ENCODE results near the gene GHRHR.

The GHRHR gene

DNA sequence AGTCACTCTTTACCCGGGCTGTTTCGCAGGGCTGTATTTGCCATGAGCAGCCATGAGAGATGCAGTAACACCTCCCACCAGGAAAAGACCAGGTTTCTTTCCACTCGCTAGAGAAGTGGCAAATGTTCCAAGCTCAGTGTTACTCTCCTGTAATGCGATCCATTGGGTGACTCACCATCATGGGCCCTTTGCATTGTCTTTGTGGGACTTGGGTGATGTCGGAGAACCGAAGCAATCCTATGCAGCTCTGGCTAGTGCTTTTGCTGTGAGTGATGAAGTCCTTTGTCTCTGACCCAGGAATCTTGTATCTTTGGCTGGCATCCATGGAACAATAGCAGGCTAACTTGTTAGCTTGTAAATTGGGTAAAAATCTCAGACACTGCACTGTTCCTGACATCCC is 40.0 kb downstream of the GHRHR start:
- no peak for DNase-seq (ENCODE audit: low read depth in 2 of 2)

DNA sequence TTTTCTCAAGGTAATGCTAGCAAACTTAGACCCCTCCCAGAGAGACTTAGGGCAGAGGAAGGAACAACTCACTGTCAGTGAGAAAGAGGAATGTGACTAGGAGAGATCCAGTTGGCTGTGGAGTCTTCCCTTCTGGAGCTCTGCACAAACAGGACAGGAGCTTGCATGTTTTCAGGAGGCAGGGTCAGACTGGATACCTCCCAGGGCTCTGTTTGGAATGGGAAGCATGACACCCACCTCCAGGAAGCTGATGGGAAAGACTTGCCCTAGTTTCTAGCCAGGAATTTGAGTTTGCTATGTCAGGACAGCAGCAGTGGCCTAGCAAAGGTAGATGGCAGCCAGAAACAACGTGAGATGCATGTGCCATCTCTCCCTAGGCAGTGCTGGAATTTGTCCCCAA is 40.6 kb downstream of the GHRHR start:
- DNase-seq (ENCODE audit: low read depth in 2 of 2) = no peak

DNA sequence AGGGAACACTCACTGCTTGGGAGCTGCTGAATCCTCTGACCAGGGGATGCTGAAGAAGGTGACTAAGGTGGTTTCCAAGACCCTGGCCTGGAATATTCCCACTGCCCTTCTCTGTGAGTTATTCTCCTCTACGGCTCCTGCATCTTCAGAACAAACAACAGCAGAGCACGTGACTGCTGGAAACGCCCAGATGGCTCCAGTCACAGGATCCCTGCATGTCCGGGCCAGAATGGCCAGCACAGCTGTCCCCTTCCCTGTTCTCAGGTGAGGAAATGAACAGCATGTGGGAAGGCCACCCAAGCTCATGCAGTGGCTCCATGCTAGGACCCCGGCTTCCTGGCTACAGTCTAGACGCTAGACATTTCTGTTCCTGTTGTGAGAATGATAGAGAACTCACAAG is 43.1 kb downstream of the GHRHR start:
- no peak for DNase-seq (ENCODE audit: low read depth in 2 of 2)

DNA sequence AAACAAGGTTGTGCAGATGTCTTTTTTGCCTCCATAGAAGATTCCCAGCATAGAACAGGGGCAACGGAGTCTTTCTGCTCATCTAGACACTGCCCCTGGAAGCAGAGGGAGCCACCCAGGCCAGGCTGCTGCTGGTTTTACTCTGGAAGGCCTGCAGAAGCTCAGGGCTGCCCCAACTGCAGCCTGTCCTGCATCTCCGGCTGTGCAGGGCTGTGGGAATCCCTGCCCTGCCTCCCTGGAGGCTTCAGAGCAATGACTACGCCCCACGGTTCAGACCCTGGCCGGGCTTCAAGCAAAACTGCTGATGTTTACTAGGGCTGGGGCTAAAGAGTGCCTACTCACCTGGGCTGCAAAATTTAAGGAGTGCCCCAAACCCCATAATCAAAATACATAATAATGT is 43.9 kb downstream of the GHRHR start:
- DNase-seq (ENCODE audit: low read depth in 2 of 2) = no peak

DNA sequence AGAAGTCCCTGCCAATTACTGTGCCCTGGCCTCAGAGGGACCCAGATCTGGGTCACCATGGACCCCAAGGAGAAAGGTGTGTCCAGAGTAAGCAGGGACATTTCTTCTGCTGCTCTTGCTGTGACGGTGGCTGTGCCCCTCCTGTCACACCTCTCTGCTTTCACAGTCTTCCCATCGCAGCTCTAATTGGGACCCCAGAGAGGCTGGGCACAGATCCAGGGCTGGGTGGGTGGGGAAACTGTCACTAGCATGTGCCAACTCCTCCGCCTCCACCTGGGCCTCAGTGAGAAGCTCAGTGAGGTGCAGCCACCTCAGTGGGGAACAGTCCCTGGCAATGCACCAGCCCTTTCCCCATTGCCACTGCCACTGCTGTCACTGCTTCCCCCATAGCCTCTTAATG is 51.1 kb downstream of the GHRHR start:
- no peak for DNase-seq (ENCODE audit: low read depth in 2 of 2)

DNA sequence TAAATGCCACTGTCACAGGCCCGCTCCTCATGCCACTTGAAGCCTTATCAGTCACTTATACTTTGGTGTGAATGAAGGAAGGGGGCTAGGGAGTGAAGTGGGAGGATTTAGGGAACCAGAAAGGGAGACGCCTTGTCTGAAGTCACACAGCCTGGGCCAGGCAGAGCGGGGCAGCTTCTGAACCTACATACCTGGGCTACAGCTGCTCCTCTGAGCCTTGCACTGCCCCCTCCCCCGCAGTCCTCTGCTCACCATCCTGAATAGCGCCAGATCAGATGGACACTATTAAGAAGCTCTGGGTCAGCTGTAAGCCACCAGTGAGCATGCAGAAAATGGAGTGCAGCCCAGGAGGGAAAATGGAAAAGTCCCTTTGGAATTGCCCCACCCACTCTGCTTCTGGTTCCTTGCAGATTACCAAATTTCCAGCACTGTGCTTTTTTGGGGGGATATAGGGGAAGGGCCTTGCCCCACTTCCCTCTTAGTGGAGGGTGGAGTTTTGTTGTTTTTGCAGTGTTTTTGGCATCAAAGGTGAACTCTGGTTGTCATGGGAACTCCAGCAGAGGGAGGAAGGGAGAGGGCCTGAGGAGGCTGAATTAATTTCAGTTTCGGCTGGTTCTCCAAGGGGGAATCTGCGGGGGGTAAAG is 53.4 kb downstream of the GHRHR start:
- DNase-seq (ENCODE audit: low read depth in 2 of 2) = no peak

DNA sequence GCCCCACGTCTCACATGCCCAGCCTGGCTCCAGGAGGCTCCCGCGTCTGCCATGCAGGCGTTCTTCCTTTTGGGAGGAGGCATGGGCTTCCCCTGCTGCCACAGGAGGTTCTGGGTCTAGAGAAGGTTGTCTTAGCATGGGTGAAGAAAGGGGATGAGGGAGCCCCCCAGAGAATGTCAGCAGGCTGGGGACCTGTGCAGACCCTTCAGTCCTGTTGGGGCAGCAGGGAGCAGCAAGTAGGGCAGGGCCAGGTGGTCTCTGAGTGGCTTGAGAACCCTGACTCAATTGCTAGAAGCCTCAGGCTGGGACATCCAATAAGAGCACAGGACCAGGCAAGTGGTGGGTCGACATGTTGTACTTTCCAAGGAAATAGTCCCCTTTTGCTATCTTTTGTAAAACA is 54.0 kb downstream of the GHRHR start:
- DNase-seq (ENCODE audit: low read depth in 2 of 2) = no peak

DNA sequence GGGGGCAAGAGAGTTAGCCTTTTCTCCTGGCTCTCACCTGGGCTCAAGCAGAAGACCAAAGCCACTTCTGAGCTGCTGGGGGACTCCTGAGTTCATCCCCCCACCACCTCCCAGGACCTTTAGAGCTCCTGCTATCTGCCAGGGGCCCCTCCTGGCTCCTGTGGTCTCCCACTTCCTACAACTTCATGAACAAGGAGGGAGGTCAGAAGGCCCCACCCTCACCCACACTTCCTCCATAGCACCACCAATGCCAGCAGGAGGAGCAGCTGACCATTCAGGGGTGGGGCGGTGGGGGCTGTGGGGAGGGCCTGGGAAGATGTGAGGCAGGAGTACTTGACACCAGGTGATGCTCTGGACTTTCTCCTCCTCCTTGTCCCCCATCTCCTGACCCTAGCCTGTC is 55.8 kb downstream of the GHRHR start:
- no peak for DNase-seq (ENCODE audit: low read depth in 2 of 2)

DNA sequence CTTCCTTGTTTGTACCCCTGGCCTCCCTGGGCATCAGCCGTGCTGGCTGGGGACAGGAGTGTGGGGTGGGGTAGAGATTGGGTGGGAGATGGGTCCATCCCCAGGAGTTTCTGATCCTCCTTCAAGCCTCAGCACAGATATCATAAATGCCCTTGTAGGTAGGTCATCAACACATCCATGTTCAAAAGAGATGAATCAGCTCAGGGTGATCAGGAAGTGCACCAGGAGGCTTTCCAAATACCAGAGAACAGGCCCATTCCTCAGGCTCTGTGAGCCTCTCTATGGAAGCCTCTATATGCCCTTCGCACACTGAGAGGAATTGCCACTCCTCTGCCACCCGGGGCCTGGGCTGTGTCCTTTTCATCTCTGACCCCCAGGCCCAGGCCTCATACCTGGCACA is 56.4 kb downstream of the GHRHR start:
- DNase-seq (ENCODE audit: low read depth in 2 of 2) = no peak

DNA sequence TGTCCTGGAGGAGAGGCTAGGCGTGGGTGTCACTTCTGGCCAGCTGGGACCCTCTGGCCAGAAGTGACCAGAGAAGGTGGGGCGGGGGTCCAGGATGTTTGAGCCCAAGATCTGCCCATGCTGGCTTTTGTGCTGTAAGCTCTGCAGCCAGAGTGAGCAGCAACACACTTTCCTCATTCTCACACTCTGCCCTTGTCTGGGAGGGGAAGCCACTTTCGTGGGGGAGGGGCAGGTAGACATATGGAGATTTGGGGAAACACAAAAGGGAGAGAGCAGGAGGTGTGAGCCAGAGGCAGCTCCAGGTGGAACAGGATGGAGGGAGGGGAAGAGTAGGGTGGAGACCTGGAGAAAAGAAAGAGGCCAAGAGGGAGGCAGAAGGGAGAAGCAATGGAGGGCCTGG is 56.9 kb downstream of the GHRHR start:
- DNase-seq (ENCODE audit: low read depth in 2 of 2) = no peak

DNA sequence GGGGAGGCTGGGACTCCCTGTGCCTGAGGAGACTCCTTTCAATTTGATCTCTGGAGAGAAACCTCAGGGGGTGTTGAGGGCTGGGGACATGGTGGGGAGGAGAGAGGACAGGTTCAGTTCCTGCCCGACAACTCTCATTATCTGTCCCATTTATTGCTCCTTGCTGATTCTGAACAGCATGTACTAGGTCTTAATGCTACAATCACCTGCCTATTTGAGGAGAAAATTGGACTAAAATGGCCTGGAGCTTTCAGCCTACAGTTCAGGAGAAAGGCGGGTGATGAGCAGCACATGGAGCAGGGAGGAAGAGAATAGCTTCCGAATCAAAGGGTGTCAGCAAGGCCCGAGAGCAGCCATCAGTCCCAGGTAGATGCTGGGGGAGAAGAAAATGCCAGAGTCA is 58.4 kb downstream of the GHRHR start:
- no peak for DNase-seq (ENCODE audit: low read depth in 2 of 2)

DNA sequence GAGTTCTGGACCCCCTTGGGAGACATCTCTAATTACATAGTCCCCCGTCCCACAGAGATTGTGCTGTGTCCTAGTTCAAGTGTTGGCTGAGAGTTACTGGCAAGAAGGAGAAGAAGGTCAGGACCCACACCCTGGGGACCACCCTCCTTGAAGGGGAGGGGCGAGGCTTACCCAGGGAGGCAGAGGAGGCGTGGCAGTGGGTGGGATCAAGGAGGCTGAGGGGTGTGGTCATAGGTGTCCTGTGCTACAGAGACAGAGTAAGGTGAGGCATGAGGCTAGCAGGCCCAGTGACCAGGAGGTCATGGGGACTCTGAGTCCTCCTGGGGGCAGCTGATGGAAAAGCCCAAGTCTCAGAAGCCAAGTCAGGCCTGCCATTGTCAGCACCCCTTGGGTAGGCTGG is 59.0 kb downstream of the GHRHR start:
- DNase-seq (ENCODE audit: low read depth in 2 of 2) = no peak

DNA sequence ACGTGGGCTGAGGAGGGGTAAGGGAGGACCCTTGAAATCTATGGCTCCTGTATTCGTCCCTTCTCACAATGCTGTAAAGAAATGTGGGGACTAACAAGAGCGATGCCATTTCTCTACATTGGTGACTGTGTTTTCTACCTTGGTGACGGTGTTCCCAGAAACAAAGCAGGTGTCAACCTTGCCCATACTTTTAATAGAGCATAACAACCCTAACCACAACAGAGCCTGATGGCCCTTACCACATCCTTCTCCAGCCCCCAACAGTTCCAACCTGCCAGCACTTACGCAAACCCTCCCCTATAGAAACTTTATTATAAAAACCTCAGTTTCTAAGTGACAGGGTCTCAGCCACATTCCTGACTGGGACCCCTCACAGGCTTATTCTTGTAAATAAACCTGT is 60.1 kb downstream of the GHRHR start:
- no peak for DNase-seq (ENCODE audit: low read depth in 2 of 2)

DNA sequence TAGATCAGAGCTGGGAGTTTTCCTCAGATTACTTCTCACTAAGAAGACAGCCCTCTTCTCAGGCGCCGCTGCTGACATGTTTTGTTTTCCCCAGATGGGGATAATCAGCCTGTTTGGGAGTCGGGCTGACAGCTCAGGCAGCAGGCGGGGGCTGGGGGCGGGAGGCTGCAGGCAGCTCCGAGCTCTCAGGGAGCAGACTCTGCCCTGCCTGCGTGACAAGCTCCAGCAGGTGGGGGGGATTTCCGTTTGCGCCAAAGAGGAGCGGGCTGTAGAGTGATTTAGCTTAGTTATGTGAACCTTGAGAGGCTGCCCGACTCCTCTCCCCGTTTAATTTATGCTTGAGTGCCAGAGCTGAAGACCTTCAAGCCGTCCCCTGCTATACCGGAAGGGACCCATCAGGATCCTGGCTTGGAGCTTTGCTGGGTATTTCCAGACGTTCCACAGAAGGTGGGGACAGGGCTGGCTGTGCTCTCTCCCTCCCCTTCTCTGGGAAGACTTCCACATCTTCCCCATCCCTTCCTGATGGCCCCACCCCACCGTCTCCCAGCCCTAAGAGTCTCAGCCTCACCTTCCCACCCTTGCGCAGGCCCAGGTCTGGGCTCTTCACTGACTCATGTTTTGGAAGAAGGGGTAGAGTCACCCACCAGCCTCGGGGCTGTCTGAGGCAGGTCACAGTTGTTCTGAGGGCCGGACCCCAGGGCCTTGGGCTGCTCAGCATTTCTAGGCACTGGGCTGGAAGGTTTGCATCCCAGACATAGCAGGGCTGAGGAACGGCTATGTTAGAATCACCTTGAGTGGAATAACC is 63.6 kb downstream of the GHRHR start:
- DNase-seq (ENCODE audit: low read depth in 2 of 2) = no peak

DNA sequence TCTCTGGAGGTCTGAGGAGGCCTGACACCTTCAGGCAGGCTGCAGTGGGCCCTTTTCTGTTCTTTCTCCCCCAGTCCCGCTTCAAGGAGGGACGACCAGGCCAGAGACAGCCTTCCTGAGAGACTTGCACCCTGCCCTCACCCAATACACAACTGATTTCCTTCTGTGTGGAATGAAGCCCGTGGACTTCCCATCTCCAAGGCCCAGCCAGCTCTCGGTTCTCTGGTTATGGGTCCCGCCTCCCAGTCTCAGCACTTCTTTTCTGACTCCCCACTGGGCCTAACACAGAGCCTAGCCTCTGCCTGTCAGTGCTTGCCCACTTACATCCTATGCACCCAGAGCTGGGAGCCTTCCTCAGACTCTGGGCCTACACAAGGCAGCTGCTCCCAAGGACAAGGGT is 64.3 kb downstream of the GHRHR start:
- no peak for DNase-seq (ENCODE audit: low read depth in 2 of 2)

DNA sequence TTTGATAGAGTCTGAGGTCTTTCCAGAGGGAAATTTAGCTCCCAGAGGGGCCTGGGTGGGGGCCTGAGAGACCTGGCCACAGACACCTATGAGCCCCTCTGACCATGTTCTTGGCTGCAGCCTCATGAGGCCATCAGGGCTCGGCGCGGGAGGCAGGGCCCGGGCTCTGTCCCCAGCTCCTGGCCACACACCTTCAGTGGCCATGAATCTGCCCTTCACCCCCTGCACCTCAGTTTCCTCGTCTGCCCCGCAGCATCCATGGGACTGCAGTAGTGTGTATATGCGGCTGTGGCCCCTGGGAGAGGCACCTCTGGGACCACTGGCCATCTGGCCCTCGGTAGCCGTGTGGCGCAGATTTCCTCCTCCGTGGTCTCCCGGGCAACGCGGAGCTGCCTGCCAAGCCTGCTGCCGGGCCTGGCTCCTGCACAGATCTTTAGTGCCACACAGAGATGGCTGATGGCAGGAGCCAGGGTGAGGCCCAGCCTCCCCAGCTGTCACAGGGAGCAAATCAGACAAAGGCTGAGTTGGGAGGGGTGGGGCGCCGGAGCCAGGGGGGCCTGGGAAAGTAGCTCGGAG is 64.8 kb downstream of the GHRHR start:
- no peak for DNase-seq (ENCODE audit: low read depth in 2 of 2)
